H9 (cell line): ENCODE data around the gene CTIF. TPM values are rescaled to one million over a fixed set of nuclear protein-coding genes. Genes with fewer than 3 reads are reported as not detected.

Experiments used
- DNase-seq: peaks from one replicate; pipeline ENCODE4 v3.0.0-alpha.2; 2017
- H2AFZ ChIP-seq: one replicate; pipeline ENCODE4 v1.6.1; 2013; ENCODE audit warnings: mild to moderate bottlenecking, low read length, control low read depth, moderate library complexity
- H2AK5ac ChIP-seq: 2 replicates; pipeline ENCODE4 v1.6.1; 2013; ENCODE audit warnings: low read length, control low read depth, mixed read lengths; ENCODE audit not compliant: insufficient read length
- H2BK120ac ChIP-seq: one replicate; pipeline ENCODE4 v1.6.1; 2013; ENCODE audit warnings: low read depth, mild to moderate bottlenecking, low read length, control low read depth, inconsistent platforms; ENCODE audit not compliant: poor library complexity, severe bottlenecking
- H2BK12ac ChIP-seq: 2 replicates; pipeline ENCODE4 v1.6.1; 2013; ENCODE audit warnings: low read length, control low read depth, mixed read lengths, low read depth; ENCODE audit not compliant: insufficient read length
- H2BK15ac ChIP-seq: 2 replicates; pipeline ENCODE4 v1.6.1; 2013; ENCODE audit warnings: low read depth, low read length, control low read depth
- H2BK20ac ChIP-seq: one replicate; pipeline ENCODE4 v1.6.1; 2013; ENCODE audit warnings: low read depth, mild to moderate bottlenecking, low read length, control low read depth, inconsistent platforms; ENCODE audit not compliant: poor library complexity, severe bottlenecking
- H2BK5ac ChIP-seq: 2 replicates; pipeline ENCODE4 v1.6.1; 2013; ENCODE audit warnings: low read length, control low read depth, mixed read lengths; ENCODE audit not compliant: insufficient read length
- H3K14ac ChIP-seq: 2 replicates; pipeline ENCODE4 v1.6.1; 2013; ENCODE audit warnings: low read length, control low read depth; ENCODE audit not compliant: insufficient read depth
- H3K18ac ChIP-seq: 2 replicates; pipeline ENCODE4 v1.6.1; 2013; ENCODE audit warnings: low read depth, mild to moderate bottlenecking, mixed read lengths, low read length, control low read depth; ENCODE audit not compliant: insufficient read length
- H3K23ac ChIP-seq: 2 replicates; pipeline ENCODE4 v1.6.1; 2013; ENCODE audit warnings: low read length, control low read depth, mixed read lengths, low read depth; ENCODE audit not compliant: insufficient read length
- H3K23me2 ChIP-seq: 2 replicates; pipeline ENCODE4 v1.6.1; 2013; ENCODE audit warnings: low read depth, mild to moderate bottlenecking, mixed read lengths, low read length, control low read depth; ENCODE audit not compliant: insufficient read length, poor library complexity, severe bottlenecking
- H3K27ac ChIP-seq: 2 replicates; pipeline ENCODE4 v1.5.1; 2013; ENCODE audit warnings: low read length, control low read depth, mixed read lengths, low read depth; ENCODE audit not compliant: insufficient read length
- H3K27me3 ChIP-seq: 2 replicates; pipeline ENCODE4 v1.6.1; 2013; ENCODE audit warnings: low read length, control low read depth, inconsistent platforms; ENCODE audit not compliant: insufficient read depth
- H3K4ac ChIP-seq: 2 replicates; pipeline ENCODE4 v1.6.1; 2013; ENCODE audit warnings: low read depth, mild to moderate bottlenecking, control low read depth, inconsistent platforms, low read length, moderate library complexity
- H3K4me1 ChIP-seq: 2 replicates; pipeline ENCODE4 v1.6.1; 2013; ENCODE audit warnings: low read length, control low read depth, inconsistent platforms; ENCODE audit not compliant: insufficient read depth
- H3K4me2 ChIP-seq: 2 replicates; pipeline ENCODE4 v1.6.1; 2013; ENCODE audit warnings: low read length, control low read depth, mixed read lengths; ENCODE audit not compliant: insufficient read length, insufficient read depth
- H3K56ac ChIP-seq: 2 replicates; pipeline ENCODE4 v1.6.1; 2013; ENCODE audit warnings: low read depth, mild to moderate bottlenecking, mixed read lengths, low read length, control low read depth; ENCODE audit not compliant: insufficient read length
- H3K79me1 ChIP-seq: 2 replicates; pipeline ENCODE4 v1.6.1; 2013; ENCODE audit warnings: low read depth, mild to moderate bottlenecking, moderate library complexity, low read length, control low read depth, inconsistent platforms; ENCODE audit not compliant: insufficient read depth, poor library complexity, severe bottlenecking
- H3K79me2 ChIP-seq: 2 replicates; pipeline ENCODE4 v1.6.1; 2013; ENCODE audit warnings: low read length, control low read depth, inconsistent platforms; ENCODE audit not compliant: insufficient read depth
- H3K9ac ChIP-seq: 2 replicates; pipeline ENCODE4 v1.6.1; 2013; ENCODE audit warnings: low read length, control low read depth, mixed read lengths; ENCODE audit not compliant: insufficient read length; ENCODE audit errors: extremely low read depth
- H3K9me3 ChIP-seq: one replicate; pipeline ENCODE4 v1.6.1; 2013; ENCODE audit warnings: low read depth, low read length, inconsistent platforms; ENCODE audit not compliant: control insufficient read depth
- H3T11ph ChIP-seq: one replicate; pipeline ENCODE4 v1.6.1; 2013; ENCODE audit warnings: mild to moderate bottlenecking, low read length, control low read depth, inconsistent platforms
- H4K20me1 ChIP-seq: one replicate; pipeline ENCODE4 v1.6.1; 2013; ENCODE audit not compliant: control insufficient read depth, insufficient read length, insufficient read depth
- H4K5ac ChIP-seq: 2 replicates; pipeline ENCODE4 v1.6.1; 2013; ENCODE audit warnings: low read depth, mild to moderate bottlenecking, mixed read lengths, low read length, control low read depth; ENCODE audit not compliant: insufficient read length
- H4K8ac ChIP-seq: replicated peaks from 2 replicates; pipeline ENCODE4 v1.6.1; 2013; ENCODE audit warnings: low read length, control low read depth, mixed read lengths, low read depth; ENCODE audit not compliant: insufficient read length
- H4K91ac ChIP-seq: 2 replicates; pipeline ENCODE4 v1.6.1; 2013; ENCODE audit warnings: low read depth, mild to moderate bottlenecking, moderate library complexity, mixed read lengths, low read length, control low read depth; ENCODE audit not compliant: insufficient read length
- H3K27ac Mint-ChIP-seq, 3 experiments: 2 replicates in 2 of 3; 3 replicates in 1 of 3; pipeline ENCODE4 v1.8.0; 2020 to 2021; ENCODE audit warnings: mixed read lengths in 3 of 3, mild to moderate bottlenecking in 1 of 3, moderate library complexity in 1 of 3
- H3K27me3 Mint-ChIP-seq: 2 replicates; pipeline ENCODE4 v1.8.0; 2021; ENCODE audit warnings: low read depth, mild to moderate bottlenecking, moderate library complexity, mixed read lengths
- H3K36me3 Mint-ChIP-seq, 3 experiments: 2 replicates in 2 of 3; 3 replicates in 1 of 3; pipeline ENCODE4 v1.8.0; 2020 to 2021; ENCODE audit warnings: low read depth in 3 of 3, mixed read lengths in 3 of 3; ENCODE audit not compliant: insufficient read depth in 1 of 3
- H3K4me1 Mint-ChIP-seq, 2 experiments: 2 replicates each; pipeline ENCODE4 v1.8.0; 2020; ENCODE audit warnings: mixed read lengths in 2 of 2
- H3K4me3 Mint-ChIP-seq, 2 experiments: 2 replicates in 1 of 2; 3 replicates in 1 of 2; pipeline ENCODE4 v1.8.0; 2020 to 2021; ENCODE audit warnings: mild to moderate bottlenecking in 2 of 2, mixed read lengths in 2 of 2, moderate library complexity in 1 of 2
- H3K9me3 Mint-ChIP-seq, 2 experiments: 2 replicates in 1 of 2; 3 replicates in 1 of 2; pipeline ENCODE4 v1.8.0; 2020; ENCODE audit warnings: mild to moderate bottlenecking in 2 of 2, mixed read lengths in 2 of 2, moderate library complexity in 1 of 2
- CTCF ChIP-seq: fragments of 200-600 bp; sonication (generic); conservative IDR thresholded peaks from 3 replicates; pipeline ENCODE4 v1.8.0; 2021; ENCODE audit warnings: antibody characterized with exemption, mild to moderate bottlenecking
- WGBS: extraction: QIAGEN DNeasy Blood & Tissue Kit; methylation state at CpG from one replicate; pipeline ENCODE4 v1.1.7; 2013; ENCODE audit warnings: missing lambda C conversion rate, low lambda C conversion rate, mixed read lengths; ENCODE audit not compliant: insufficient read length; ENCODE audit errors: extremely low coverage; 5-methylcytosine and 5-hydroxymethylcytosine counted together
- total RNA-seq: library from RNA; stranded (reverse); gene quantifications from 2 replicates; pipeline ENCODE4 v1.2.1, GENCODE V29; 2021

Gene CTIF
- total RNA-seq, 1 experiment from 2014 or later, result 15.8 TPM

GRCh38 chr18:48889115-48889941 lies 350.5 kb downstream of the CTIF start:
- H4K8ac ChIP-seq, result no peak overlapping the region
- H2BK20ac ChIP-seq, result no peak overlapping the region
- peak; percentile 80 for DNase-seq
- H2BK5ac ChIP-seq, result no peak overlapping the region
- TF ChIP-seq CTCF, result no peak
- no peaks in the 10 kb centered on the region for H3K79me1 ChIP-seq
- H3K4me1 Mint-ChIP-seq, result peaks cover 27 to 37% of the 10 kb centered on the region in 2 experiments
- no peak overlapping the region for H4K91ac ChIP-seq
- H2BK12ac ChIP-seq, result no peak overlapping the region
- H3T11ph ChIP-seq, result no peak overlapping the region
- peaks cover 0 to 3% of the 10 kb centered on the region in 2 experiments; a peak in 1 of 5 replicates for H3K9me3 Mint-ChIP-seq
- H2AK5ac ChIP-seq, result no peak overlapping the region
- H3K9ac ChIP-seq, result no peak overlapping the region
- H3K79me2 ChIP-seq, result no peaks in the 10 kb centered on the region
- H3K4me1 ChIP-seq, result peaks cover 3% of the 10 kb centered on the region; the same call in 1 of the 2 replicates
- no peak overlapping the region for H2BK120ac ChIP-seq
- H3K27me3 Mint-ChIP-seq, result peaks cover 8% of the 10 kb centered on the region
- H3K23me2 ChIP-seq, result no peaks in the 10 kb centered on the region
- no peak overlapping the region for H3K4me2 ChIP-seq
- no peaks in the 10 kb centered on the region for H3K9me3 ChIP-seq
- H3K18ac ChIP-seq, result no peak overlapping the region
- no peak overlapping the region for H3K4ac ChIP-seq
- H2BK15ac ChIP-seq, result no peak overlapping the region
- no peak overlapping the region for H3K27ac ChIP-seq
- no peak overlapping the region; a peak in 1 of 5 replicates for H3K4me3 Mint-ChIP-seq
- H2AFZ ChIP-seq, result no peak overlapping the region
- H3K36me3 Mint-ChIP-seq, result no peaks in the 10 kb centered on the region
- H3K23ac ChIP-seq, result no peak overlapping the region
- no peak overlapping the region; a peak in 2 of 7 replicates for H3K27ac Mint-ChIP-seq
- H3K14ac ChIP-seq, result no peak overlapping the region
- WGBS, result no CpG with 5 or more reads among the region's 18 CpGs
- H3K56ac ChIP-seq, result no peak overlapping the region
- H3K27me3 ChIP-seq, result no peaks in the 10 kb centered on the region
- no peak overlapping the region for H4K5ac ChIP-seq
- H4K20me1 ChIP-seq, result no peaks in the 10 kb centered on the region
